ENCODE data around the gene GDPD4.

- TF ChIP-seq POLR2A (IDR thresholded peaks at IDR 0.05) (no peak), CTCF (IDR thresholded peaks at IDR 0.05) (no peak)
These were observed 100.9 kb downstream of the GDPD4 start for GRCh38 chr11:77200351-77201268.

All from Peyer's patch (tissue), 4 donors.